Measurements from ENCODE around the gene EIPR1. TPM values are rescaled to one million over a fixed set of nuclear protein-coding genes. Genes with fewer than 3 reads are reported as not detected.

Gene EIPR1
- total and polyA plus RNA-seq, 2 of the 13 experiments (the other 11 are each of a cell fraction or from before 2014, with no cell fraction given) = 70.0 to 96.3 TPM

GRCh38 chr2:3403587-3404334 lies 26.1 kb upstream of the EIPR1 start (continued):
- TF ChIP-seq SNAPC4 (CRISPR knock-in tag; IDR thresholded peaks at IDR 0.05) (no peak), MLLT10 (CRISPR knock-in tag; IDR thresholded peaks at IDR 0.05) (no peak), ZSCAN21 (CRISPR knock-in tag; IDR thresholded peaks at IDR 0.05; ENCODE audit: borderline replicate concordance) (no peak), ZNF101 (CRISPR knock-in tag; IDR thresholded peaks at IDR 0.05; ENCODE audit: borderline replicate concordance, low read depth) (no peak), ZBTB3 (CRISPR knock-in tag; IDR thresholded peaks at IDR 0.05; ENCODE audit: borderline replicate concordance, low read depth) (no peak), ZNF597 (CRISPR knock-in tag; IDR thresholded peaks at IDR 0.05) (no peak), JUND (CRISPR knock-in tag; IDR thresholded peaks at IDR 0.05) (no peak), ZFP1 (CRISPR knock-in tag; IDR thresholded peaks at IDR 0.05) (no peak), GPN1 (CRISPR knock-in tag; IDR thresholded peaks at IDR 0.05; ENCODE audit: borderline replicate concordance) (no peak), NRL (CRISPR knock-in tag; IDR thresholded peaks at IDR 0.05; ENCODE audit: borderline replicate concordance) (no peak), ZNF788 (CRISPR knock-in tag; IDR thresholded peaks at IDR 0.05; ENCODE audit: borderline replicate concordance) (no peak)

Measured in HepG2 (cell line).